HG03521 (cell line): ENCODE data around the gene RNLS.

ENCODE experiments used
- ATAC-seq: cut with Tn5 transposase; IDR thresholded peaks from one replicate; pipeline ENCODE4 v1.9.1; 2021; ENCODE audit warnings: mild to moderate bottlenecking, moderate library complexity; ENCODE audit not compliant: unreplicated experiment

Gene RNLS

GRCh38 chr10:88237896-88238614 lies 345.1 kb downstream of the RNLS start:
- ATAC-seq: no peak

GRCh38 chr10:88236121-88236743 lies 346.9 kb downstream of the RNLS start:
- no peak for ATAC-seq

- no peak for ATAC-seq
Measured at GRCh38 chr10:88234297-88234696, 348.8 kb downstream of the RNLS start.

GRCh38 chr10:88233870-88234269 lies 349.2 kb downstream of the RNLS start:
- ATAC-seq: no peak

- no peak for ATAC-seq
Measured at GRCh38 chr10:88232983-88233543, 350.1 kb downstream of the RNLS start.

- no peak for ATAC-seq
Measured at GRCh38 chr10:88232029-88232895, 350.9 kb downstream of the RNLS start.

GRCh38 chr10:88230251-88230650 lies 352.9 kb downstream of the RNLS start:
- no peak for ATAC-seq

- no peak for ATAC-seq
Measured at GRCh38 chr10:88228130-88228529, 355.0 kb downstream of the RNLS start.

- no peak for ATAC-seq
Measured at GRCh38 chr10:88227342-88228018, 355.6 kb downstream of the RNLS start.

- no peak for ATAC-seq
Measured at GRCh38 chr10:88226891-88227290, 356.2 kb downstream of the RNLS start.

GRCh38 chr10:88226071-88226659 lies 357.0 kb downstream of the RNLS start:
- no peak for ATAC-seq
